Fibroblast of lung (primary cell): ENCODE data around the gene CYB561.

Experiments
- CTCF ChIP-seq, 2 donors: IDR thresholded peaks in 1 of 2; conservative IDR thresholded peaks in 1 of 2; 1 replicate in 1 of 2; 2 replicates in 1 of 2; pipeline ENCODE4 v1.5.1; 2011 to 2012; ENCODE audit warnings: low read length in 2 of 2, control low read depth in 1 of 2, inconsistent platforms in 1 of 2, low read depth in 1 of 2, mild to moderate bottlenecking in 1 of 2
- EZH2 ChIP-seq: IDR thresholded peaks from 2 replicates; pipeline ENCODE4 v1.5.1; 2012; ENCODE audit warnings: low read length, control low read depth, mild to moderate bottlenecking; ENCODE audit errors: missing control alignments

- TF ChIP-seq CTCF (conservative IDR thresholded peaks at IDR 0.05 in 1 of 2, IDR thresholded peaks at IDR 0.05 in 1 of 2; ENCODE audit: low read depth in 1 of 2, low read length in 2 of 2) (no peak), EZH2 (no peak)
Observed at GRCh38 chr17:63490329-63490728, 44.2 kb upstream of the CYB561 start.
